ENCODE results near the gene IFI27. TPM values are rescaled to one million over a fixed set of nuclear protein-coding genes. Genes with fewer than 3 reads are reported as not detected.
"Not testable (repeated sequence)": the region's sequence is repeated elsewhere in the genome, so short reads cannot be mapped to it uniquely, and the experiment has no call there.

Gene IFI27
- total and polyA plus RNA-seq, 4 donors, result 35.9 to 133 (median 42.6) TPM

DNA sequence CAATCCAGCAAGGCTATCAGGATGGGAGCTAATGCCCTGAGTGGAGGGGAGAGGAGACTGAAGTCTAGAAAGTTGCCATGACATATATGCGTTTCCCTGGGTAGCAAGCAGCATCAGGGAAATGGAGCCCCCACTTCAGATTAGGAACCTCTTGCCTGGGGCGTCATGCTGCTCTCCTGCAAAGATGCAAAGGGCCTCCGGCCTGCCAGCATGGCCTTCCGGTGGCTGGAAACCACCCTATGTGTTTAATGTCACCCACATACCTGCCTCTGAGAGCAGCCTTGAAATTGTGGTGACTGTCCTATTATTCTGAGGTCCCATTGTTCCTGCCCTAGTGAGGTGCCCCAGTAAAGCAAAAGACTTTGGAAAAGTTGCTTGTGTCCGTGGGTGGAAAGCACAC is 28.9 kb downstream of the IFI27 start:
- Histone ChIP-seq H3K4me3 (ENCODE audit: low read depth, low read length) (no peak overlapping the region), H3K4me1 (ENCODE audit: control insufficient read depth, insufficient read depth, low read length) (peaks cover 13% of the 10 kb centered on the region), H3K36me3 (ENCODE audit: control insufficient read depth, insufficient read depth, low read length) (no peaks in the 10 kb centered on the region), H3K27me3 (ENCODE audit: control insufficient read depth, insufficient read depth, low read length) (no peaks in the 10 kb centered on the region), H3K9me3 (ENCODE audit: control insufficient read depth, insufficient read depth, low read length) (peaks cover 5% of the 10 kb centered on the region), H3K27ac (ENCODE audit: low read depth, low read length) (no peak overlapping the region)
- WGBS (ENCODE audit: insufficient coverage), result 72% methylated on average over 5 of the region's 5 CpGs
- DNase-seq (ENCODE audit: low read depth in 4 of 6, low spot score in 6 of 6), result no peak

GRCh38 chr14:94142247-94142646 is 31.7 kb downstream of the IFI27 start:
- Histone ChIP-seq H3K36me3 (ENCODE audit: control insufficient read depth, insufficient read depth, low read length) (no peaks in the 10 kb centered on the region), H3K4me3 (ENCODE audit: low read depth, low read length) (no peak overlapping the region), H3K9me3 (ENCODE audit: control insufficient read depth, insufficient read depth, low read length) (no peaks in the 10 kb centered on the region), H3K4me1 (ENCODE audit: control insufficient read depth, insufficient read depth, low read length) (peaks cover 7% of the 10 kb centered on the region), H3K27ac (ENCODE audit: low read depth, low read length) (no peak overlapping the region), H3K27me3 (ENCODE audit: control insufficient read depth, insufficient read depth, low read length) (no peaks in the 10 kb centered on the region)
- WGBS (ENCODE audit: insufficient coverage), result 71% methylated on average over 1 of the region's 3 CpGs
- DNase-seq (ENCODE audit: low read depth in 4 of 6, low spot score in 6 of 6), result no peak

DNA sequence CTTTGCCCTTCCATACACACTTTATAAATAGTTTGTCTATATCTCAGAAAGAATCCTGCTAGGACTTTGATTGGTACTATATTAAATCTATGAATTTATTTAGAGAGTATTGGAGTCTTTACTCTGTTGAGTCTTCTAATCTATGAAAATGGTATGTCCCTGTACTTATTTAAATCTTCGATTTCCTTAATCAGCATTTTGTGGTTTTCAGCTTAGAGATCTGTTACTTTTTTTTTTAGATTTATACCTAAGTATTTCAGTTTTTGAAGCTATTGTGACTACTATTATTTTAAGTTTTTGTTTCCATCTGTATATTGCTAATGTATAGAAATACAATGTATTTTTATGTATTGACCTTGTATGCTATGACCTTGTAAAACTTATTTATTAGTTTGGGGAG is 32.3 kb downstream of the IFI27 start:
- no peaks in the 10 kb centered on the region for H3K27me3 ChIP-seq (ENCODE audit: control insufficient read depth, insufficient read depth, low read length)
- no peaks in the 10 kb centered on the region for H3K36me3 ChIP-seq (ENCODE audit: control insufficient read depth, insufficient read depth, low read length)
- DNase-seq (ENCODE audit: low read depth in 4 of 6, low spot score in 6 of 6), result no peak
- H3K9me3 ChIP-seq (ENCODE audit: control insufficient read depth, insufficient read depth, low read length), result no peaks in the 10 kb centered on the region
- no peak overlapping the region for H3K27ac ChIP-seq (ENCODE audit: low read depth, low read length)
- no CpG with 5 or more reads among the region's 1 CpG for WGBS (ENCODE audit: insufficient coverage)
- no peak overlapping the region for H3K4me3 ChIP-seq (ENCODE audit: low read depth, low read length)
- peaks cover 7% of the 10 kb centered on the region for H3K4me1 ChIP-seq (ENCODE audit: control insufficient read depth, insufficient read depth, low read length)

DNA sequence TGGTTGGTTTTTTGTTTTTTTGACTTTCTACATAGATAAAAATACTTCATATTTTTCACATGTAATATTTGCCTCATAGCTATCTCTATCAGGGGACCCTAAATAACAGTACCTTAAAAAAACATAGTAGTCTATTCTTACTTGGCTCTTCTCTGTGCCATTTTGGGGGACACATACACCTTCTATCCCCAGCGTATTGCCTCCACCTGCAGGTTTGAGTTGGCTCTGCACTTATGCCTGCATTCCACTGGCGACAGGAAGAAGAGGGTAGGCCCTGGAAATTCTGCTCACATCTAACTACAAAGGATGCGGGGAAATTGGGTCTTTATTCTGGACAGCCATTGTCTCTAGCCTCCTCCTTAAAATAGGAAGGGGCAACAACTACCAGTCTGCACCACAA is 32.7 kb downstream of the IFI27 start:
- no peaks in the 10 kb centered on the region for H3K27me3 ChIP-seq (ENCODE audit: control insufficient read depth, insufficient read depth, low read length)
- no peak for DNase-seq (ENCODE audit: low read depth in 4 of 6, low spot score in 6 of 6)
- no peaks in the 10 kb centered on the region for H3K9me3 ChIP-seq (ENCODE audit: control insufficient read depth, insufficient read depth, low read length)
- peaks cover 7% of the 10 kb centered on the region for H3K4me1 ChIP-seq (ENCODE audit: control insufficient read depth, insufficient read depth, low read length)
- H3K36me3 ChIP-seq (ENCODE audit: control insufficient read depth, insufficient read depth, low read length), result no peaks in the 10 kb centered on the region
- H3K27ac ChIP-seq (ENCODE audit: low read depth, low read length), result no peak overlapping the region
- no CpG with 5 or more reads among the region's 3 CpGs for WGBS (ENCODE audit: insufficient coverage)
- no peak overlapping the region for H3K4me3 ChIP-seq (ENCODE audit: low read depth, low read length)

- WGBS (ENCODE audit: insufficient coverage), result 89% methylated on average over 2 of the region's 4 CpGs
- H3K9me3 ChIP-seq (ENCODE audit: control insufficient read depth, insufficient read depth, low read length), result no peaks in the 10 kb centered on the region
- H3K4me3 ChIP-seq (ENCODE audit: low read depth, low read length), result no peak overlapping the region
- no peak overlapping the region for H3K27ac ChIP-seq (ENCODE audit: low read depth, low read length)
- no peaks in the 10 kb centered on the region for H3K27me3 ChIP-seq (ENCODE audit: control insufficient read depth, insufficient read depth, low read length)
- peaks cover 3% of the 10 kb centered on the region for H3K4me1 ChIP-seq (ENCODE audit: control insufficient read depth, insufficient read depth, low read length)
- DNase-seq (ENCODE audit: low read depth in 4 of 6, low spot score in 6 of 6), result no peak
- no peaks in the 10 kb centered on the region for H3K36me3 ChIP-seq (ENCODE audit: control insufficient read depth, insufficient read depth, low read length)
These were observed 33.2 kb downstream of the IFI27 start for GRCh38 chr14:94143711-94144110.

DNA sequence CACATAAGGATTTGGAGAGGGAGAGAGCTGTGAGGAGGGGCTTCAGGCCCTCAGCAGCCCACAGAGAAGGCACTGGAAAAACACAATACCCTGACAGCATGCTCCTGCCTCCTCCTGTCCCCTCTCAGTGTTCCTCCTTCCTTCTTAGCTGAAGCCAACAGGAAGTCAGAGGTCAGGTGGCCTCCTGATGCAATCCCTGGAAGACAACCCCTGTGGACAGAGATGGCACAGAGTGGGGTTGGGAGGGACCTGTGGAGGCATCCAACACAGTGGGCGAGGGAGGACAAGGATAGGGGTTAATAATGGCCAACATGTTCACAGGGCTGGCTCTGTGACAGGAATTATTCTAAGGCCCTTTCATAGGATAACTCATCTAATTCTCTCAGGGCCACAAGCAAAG is 34.2 kb downstream of the IFI27 start:
- DNase-seq (ENCODE audit: low read depth in 4 of 6, low spot score in 6 of 6), result no peak
- no peaks in the 10 kb centered on the region for H3K9me3 ChIP-seq (ENCODE audit: control insufficient read depth, insufficient read depth, low read length)
- 100% methylated on average over 1 of the region's 1 CpG for WGBS (ENCODE audit: insufficient coverage)
- no peaks in the 10 kb centered on the region for H3K27me3 ChIP-seq (ENCODE audit: control insufficient read depth, insufficient read depth, low read length)
- no peaks in the 10 kb centered on the region for H3K4me1 ChIP-seq (ENCODE audit: control insufficient read depth, insufficient read depth, low read length)
- H3K4me3 ChIP-seq (ENCODE audit: low read depth, low read length), result no peak overlapping the region
- no peak overlapping the region for H3K27ac ChIP-seq (ENCODE audit: low read depth, low read length)
- H3K36me3 ChIP-seq (ENCODE audit: control insufficient read depth, insufficient read depth, low read length), result no peaks in the 10 kb centered on the region

GRCh38 chr14:94145902-94146527 is 35.5 kb downstream of the IFI27 start:
- no peaks in the 10 kb centered on the region for H3K9me3 ChIP-seq (ENCODE audit: control insufficient read depth, insufficient read depth, low read length)
- no peak overlapping the region for H3K4me3 ChIP-seq (ENCODE audit: low read depth, low read length)
- 100% methylated on average over 3 of the region's 6 CpGs for WGBS (ENCODE audit: insufficient coverage)
- H3K27me3 ChIP-seq (ENCODE audit: control insufficient read depth, insufficient read depth, low read length), result no peaks in the 10 kb centered on the region
- no peak for DNase-seq (ENCODE audit: low read depth in 4 of 6, low spot score in 6 of 6)
- no peak overlapping the region for H3K27ac ChIP-seq (ENCODE audit: low read depth, low read length)
- no peaks in the 10 kb centered on the region for H3K36me3 ChIP-seq (ENCODE audit: control insufficient read depth, insufficient read depth, low read length)
- no peaks in the 10 kb centered on the region for H3K4me1 ChIP-seq (ENCODE audit: control insufficient read depth, insufficient read depth, low read length)

- H3K27ac ChIP-seq (ENCODE audit: low read depth, low read length), result no peak overlapping the region
- no peaks in the 10 kb centered on the region for H3K36me3 ChIP-seq (ENCODE audit: control insufficient read depth, insufficient read depth, low read length)
- no peaks in the 10 kb centered on the region for H3K27me3 ChIP-seq (ENCODE audit: control insufficient read depth, insufficient read depth, low read length)
- no peak overlapping the region for H3K4me3 ChIP-seq (ENCODE audit: low read depth, low read length)
- no peaks in the 10 kb centered on the region for H3K9me3 ChIP-seq (ENCODE audit: control insufficient read depth, insufficient read depth, low read length)
- no CpG with 5 or more reads among the region's 1 CpG for WGBS (ENCODE audit: insufficient coverage)
- no peak for DNase-seq (ENCODE audit: low read depth in 4 of 6, low spot score in 6 of 6)
- H3K4me1 ChIP-seq (ENCODE audit: control insufficient read depth, insufficient read depth, low read length), result no peaks in the 10 kb centered on the region
These were observed 42.1 kb downstream of the IFI27 start for GRCh38 chr14:94152676-94153075.

GRCh38 chr14:94153750-94154342 is 43.3 kb downstream of the IFI27 start:
- H3K9me3 ChIP-seq (ENCODE audit: control insufficient read depth, insufficient read depth, low read length), result no peaks in the 10 kb centered on the region
- H3K27me3 ChIP-seq (ENCODE audit: control insufficient read depth, insufficient read depth, low read length), result no peaks in the 10 kb centered on the region
- WGBS (ENCODE audit: insufficient coverage), result 87% methylated on average over 5 of the region's 6 CpGs
- H3K36me3 ChIP-seq (ENCODE audit: control insufficient read depth, insufficient read depth, low read length), result no peaks in the 10 kb centered on the region
- DNase-seq (ENCODE audit: low read depth in 4 of 6, low spot score in 6 of 6), result no peak
- H3K27ac ChIP-seq (ENCODE audit: low read depth, low read length), result no peak overlapping the region
- no peaks in the 10 kb centered on the region for H3K4me1 ChIP-seq (ENCODE audit: control insufficient read depth, insufficient read depth, low read length)
- H3K4me3 ChIP-seq (ENCODE audit: low read depth, low read length), result no peak overlapping the region

DNA sequence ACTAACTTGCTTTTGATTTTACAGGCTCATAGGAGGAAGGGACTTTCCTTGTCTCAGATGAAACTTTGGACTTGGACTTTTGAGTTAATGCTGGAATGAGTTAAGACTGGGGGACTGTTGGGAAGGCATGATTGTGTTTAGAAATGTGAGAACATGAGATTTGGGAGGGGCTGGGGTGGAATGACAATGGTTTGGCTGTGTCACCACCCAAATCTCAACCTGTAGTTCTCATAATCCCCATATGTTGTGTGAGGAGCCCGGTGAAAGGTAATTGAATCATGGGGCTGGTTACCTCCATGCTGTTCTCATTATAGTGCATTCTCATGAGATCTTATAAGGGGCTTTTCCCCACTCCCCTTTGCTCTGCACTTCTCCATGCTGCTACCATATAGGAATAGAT is 45.6 kb downstream of the IFI27 start:
- H3K27me3 ChIP-seq (ENCODE audit: control insufficient read depth, insufficient read depth, low read length); H3K4me3 ChIP-seq (ENCODE audit: low read depth, low read length); H3K36me3 ChIP-seq (ENCODE audit: control insufficient read depth, insufficient read depth, low read length); DNase-seq (ENCODE audit: low read depth in 4 of 6, low spot score in 6 of 6); H3K4me1 ChIP-seq (ENCODE audit: control insufficient read depth, insufficient read depth, low read length); H3K9me3 ChIP-seq (ENCODE audit: control insufficient read depth, insufficient read depth, low read length); H3K27ac ChIP-seq (ENCODE audit: low read depth, low read length): not testable (repeated sequence)
- WGBS (ENCODE audit: insufficient coverage), result no CpG with 5 or more reads among the region's 1 CpG

Measured in spinal cord (tissue), 10 donors.